Muscle layer of duodenum (tissue), 2 donors: ENCODE results near the gene UBTFL1.
"Not testable (repeated sequence)": the region's sequence is repeated elsewhere in the genome, so short reads cannot be mapped to it uniquely, and the experiment has no call there.

ENCODE experiments used
- H3K27ac ChIP-seq: one replicate; pipeline ENCODE4 v1.7.0; 2013; ENCODE audit warnings: mild to moderate bottlenecking, low read length
- H3K27me3 ChIP-seq: one replicate; pipeline ENCODE4 v1.7.0; 2013; ENCODE audit warnings: low read depth, mild to moderate bottlenecking, control low read depth, low read length
- H3K36me3 ChIP-seq, 2 donors: one replicate each; pipeline ENCODE4 v1.7.0; 2013; ENCODE audit warnings: low read length in 2 of 2, control low read depth in 1 of 2, mild to moderate bottlenecking in 1 of 2; ENCODE audit not compliant: insufficient read depth in 2 of 2, control insufficient read depth in 1 of 2
- H3K4me1 ChIP-seq, 2 donors: one replicate each; pipeline ENCODE4 v1.7.0; 2013; ENCODE audit warnings: low read length in 2 of 2, mild to moderate bottlenecking in 2 of 2, control low read depth in 1 of 2, moderate library complexity in 1 of 2; ENCODE audit not compliant: insufficient read depth in 2 of 2, control insufficient read depth in 1 of 2
- H3K4me3 ChIP-seq, 2 donors: one replicate each; pipeline ENCODE4 v1.7.0; 2013; ENCODE audit warnings: low read length in 2 of 2, low read depth in 1 of 2, mild to moderate bottlenecking in 1 of 2
- H3K9me3 ChIP-seq, 2 donors: one replicate each; pipeline ENCODE4 v1.7.0; 2013; ENCODE audit warnings: low read length in 2 of 2, control low read depth in 1 of 2, mild to moderate bottlenecking in 1 of 2; ENCODE audit not compliant: control insufficient read depth in 1 of 2
- donor health status: healthy.

UBTFL1 gene, protein sequence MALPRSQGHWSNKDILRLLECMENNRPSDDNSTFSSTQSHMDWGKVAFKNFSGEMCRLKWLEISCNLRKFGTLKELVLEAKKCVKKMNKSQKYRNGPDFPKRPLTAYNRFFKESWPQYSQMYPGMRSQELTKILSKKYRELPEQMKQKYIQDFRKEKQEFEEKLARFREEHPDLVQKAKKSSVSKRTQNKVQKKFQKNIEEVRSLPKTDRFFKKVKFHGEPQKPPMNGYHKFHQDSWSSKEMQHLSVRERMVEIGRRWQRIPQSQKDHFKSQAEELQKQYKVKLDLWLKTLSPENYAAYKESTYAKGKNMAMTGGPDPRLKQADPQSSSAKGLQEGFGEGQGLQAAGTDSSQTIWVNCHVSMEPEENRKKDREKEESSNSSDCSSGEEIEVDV

DNA sequence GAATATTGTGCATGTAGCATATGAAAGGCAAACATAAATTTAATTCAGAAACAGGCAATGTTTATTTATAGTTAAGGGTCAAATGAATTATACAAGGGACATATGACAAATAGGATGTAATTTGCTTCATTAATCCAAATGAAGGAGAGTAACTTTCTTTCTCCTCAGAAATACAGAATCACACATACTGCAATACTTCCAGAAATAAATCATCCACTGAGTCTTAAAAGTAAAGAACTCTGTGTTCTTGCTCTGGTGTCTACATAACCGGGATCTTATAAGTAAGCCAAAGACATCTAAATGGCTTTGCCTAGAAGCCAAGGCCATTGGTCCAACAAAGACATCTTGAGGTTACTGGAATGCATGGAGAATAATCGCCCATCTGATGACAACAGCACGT, at the start of gene UBTFL1:
UBTFL1 (plus strand) TSS at position 301 of the 400 bp plus-strand sequence; CDS start at position 301, 0 bp downstream.
- H3K4me1 ChIP-seq, H3K9me3 ChIP-seq, H3K36me3 ChIP-seq, H3K4me3 ChIP-seq, H3K27me3 ChIP-seq, H3K27ac ChIP-seq: not testable (repeated sequence)

DNA sequence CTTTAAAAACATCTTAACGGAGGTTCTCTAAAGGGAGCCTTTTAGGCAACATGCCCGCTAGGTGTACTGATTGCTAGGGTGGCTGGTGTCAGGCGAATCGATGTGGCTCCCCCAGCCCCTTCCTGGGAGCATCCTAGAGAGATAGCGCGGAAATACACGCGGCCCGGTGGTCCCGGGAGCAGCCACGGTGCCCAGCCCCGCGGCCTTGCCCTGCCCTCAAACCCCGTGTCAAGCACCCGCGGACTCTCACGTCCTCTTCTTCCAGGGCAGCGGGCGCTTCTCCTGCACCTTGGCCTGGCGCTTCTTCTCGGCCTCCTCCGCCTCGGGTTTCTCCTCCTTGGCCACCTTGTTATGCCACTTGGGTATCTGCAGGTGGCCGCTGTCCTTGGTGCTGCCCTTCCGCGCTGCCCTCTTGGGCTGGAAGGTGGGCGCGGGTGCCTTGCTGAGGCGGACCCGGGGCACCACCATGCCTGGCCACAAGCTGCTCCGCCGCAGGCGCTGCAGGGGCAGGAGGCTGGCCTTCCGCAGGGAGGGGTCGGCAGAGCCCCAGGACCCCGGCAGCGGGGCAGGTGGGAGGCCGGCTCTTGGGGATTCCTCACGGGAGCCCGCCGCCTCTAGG, 34.0 kb upstream of the UBTFL1 start:
- not testable (repeated sequence) for H3K27ac ChIP-seq, H3K9me3 ChIP-seq, H3K27me3 ChIP-seq, H3K4me1 ChIP-seq, H3K4me3 ChIP-seq, H3K36me3 ChIP-seq

DNA sequence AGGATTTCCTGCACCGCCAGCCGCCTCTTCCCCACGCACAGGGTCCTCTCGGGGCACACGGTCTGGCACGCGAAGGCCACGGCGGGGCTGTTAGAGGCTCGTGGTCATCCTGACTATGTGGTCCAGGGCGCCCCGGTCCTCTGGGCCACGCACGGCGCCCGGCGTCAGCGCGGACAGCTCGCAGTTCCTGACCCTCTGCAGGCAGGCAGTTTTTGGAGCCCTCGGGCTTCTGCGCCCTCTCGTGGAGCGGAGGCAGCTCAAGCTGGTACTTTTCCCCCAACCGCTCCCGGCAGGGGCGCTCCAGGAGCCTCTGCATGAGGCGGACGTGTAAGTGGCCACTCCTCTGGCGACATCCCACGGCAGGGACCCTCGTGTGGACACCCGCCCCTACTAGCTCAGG, 33.4 kb upstream of the UBTFL1 start:
- H3K36me3 ChIP-seq, H3K27me3 ChIP-seq, H3K27ac ChIP-seq, H3K4me3 ChIP-seq, H3K4me1 ChIP-seq, H3K9me3 ChIP-seq: not testable (repeated sequence)

DNA sequence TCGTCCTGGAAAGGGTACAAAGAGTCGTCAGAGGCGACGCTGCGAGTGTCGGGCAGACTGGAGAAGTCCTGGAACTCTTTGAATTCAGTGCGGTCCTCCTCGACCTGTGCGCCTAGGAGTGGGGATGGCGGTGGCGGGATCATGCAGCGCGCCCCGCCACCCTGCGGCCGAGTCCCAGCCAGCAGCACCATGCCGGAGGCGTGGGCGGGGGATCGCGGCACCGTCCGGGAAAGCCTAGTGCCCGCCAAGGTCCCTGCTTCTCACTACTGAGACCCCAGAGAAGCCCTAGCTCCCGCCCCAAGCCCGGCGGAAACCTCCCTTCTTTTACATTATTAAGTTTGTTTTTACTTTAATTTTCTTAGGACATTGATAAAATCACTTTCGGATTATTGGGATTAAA, 32.2 kb upstream of the UBTFL1 start:
- not testable (repeated sequence) for H3K9me3 ChIP-seq, H3K4me1 ChIP-seq, H3K27ac ChIP-seq, H3K4me3 ChIP-seq, H3K27me3 ChIP-seq, H3K36me3 ChIP-seq

DNA sequence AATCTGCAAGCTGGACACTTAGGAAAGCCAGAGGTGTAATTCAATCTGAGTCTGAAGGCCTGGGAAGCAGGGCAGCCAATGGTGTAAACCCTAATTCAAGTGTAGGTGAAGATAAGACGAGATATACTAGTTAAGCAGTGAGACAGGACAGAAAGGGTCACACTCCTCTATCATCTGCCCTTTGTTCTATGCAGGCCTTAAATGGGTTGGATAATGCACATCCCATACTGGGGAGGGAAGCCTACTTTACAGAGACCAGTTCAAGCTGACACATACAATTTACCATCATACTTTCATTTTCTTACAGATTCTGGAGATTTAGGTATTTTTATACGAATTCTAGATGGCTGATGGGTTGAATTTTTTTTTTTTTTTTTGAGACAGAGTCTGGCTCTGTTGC, 3.0 kb downstream of the UBTFL1 start:
- not testable (repeated sequence) for H3K4me3 ChIP-seq, H3K36me3 ChIP-seq, H3K4me1 ChIP-seq, H3K9me3 ChIP-seq, H3K27me3 ChIP-seq, H3K27ac ChIP-seq

DNA sequence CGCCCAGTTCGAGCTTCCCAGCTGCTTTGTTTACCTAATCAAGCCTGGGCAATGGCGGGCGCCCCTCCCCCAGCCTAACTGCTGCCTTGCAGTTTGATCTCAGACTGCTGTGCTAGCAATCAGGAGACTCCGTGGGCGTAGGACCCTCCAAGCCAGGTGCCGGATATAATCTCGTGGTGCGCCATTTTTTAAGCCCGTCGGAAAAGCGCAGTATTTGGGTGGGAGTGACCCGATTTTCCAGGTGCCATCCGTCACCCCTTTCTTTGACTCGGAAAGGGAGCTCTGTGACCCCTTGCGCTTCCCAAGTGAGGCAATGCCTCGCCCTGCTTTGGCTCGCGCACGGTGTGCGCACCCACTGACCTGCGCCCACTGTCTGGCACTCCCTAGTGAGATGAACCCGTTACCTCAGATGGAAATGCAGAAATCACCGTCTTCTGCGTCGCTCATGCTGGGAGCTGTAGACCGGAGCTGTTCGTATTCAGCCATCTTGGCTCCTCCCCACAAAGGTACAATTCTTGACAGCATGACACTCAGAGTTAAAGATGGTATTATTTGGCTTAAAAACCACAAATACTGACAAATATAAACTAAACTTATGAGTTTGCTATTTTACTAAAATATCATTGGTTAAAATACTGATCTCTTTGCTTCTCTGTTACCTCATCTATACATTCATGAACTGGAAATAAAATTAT, 9.6 kb downstream of the UBTFL1 start:
- H3K27me3 ChIP-seq, H3K4me1 ChIP-seq, H3K4me3 ChIP-seq: not testable (repeated sequence)

DNA sequence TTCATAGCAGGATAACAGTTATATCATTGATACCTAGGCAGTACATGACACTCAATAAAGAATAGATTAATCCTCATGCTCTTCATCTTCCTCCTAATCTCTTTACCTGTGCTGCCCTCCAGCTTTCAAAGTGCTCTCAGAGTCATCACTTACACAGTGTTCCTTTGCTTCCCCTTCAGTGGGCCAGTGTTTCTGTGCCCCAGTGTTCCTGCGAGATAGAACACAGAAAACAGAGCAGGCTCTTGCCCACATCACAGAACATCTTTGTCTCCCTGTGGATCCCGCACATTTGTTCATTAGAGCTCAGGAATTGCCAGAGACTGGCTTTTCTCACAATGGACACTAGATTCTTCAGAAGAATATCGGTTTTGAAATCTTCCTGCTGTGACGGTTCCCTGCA, 12.5 kb downstream of the UBTFL1 start:
- H3K27ac ChIP-seq, H3K27me3 ChIP-seq, H3K9me3 ChIP-seq, H3K4me1 ChIP-seq, H3K4me3 ChIP-seq, H3K36me3 ChIP-seq: not testable (repeated sequence)

More for the DNA sequence above, 9.6 kb downstream of the UBTFL1 start:
- not testable (repeated sequence) for H3K27ac ChIP-seq, H3K9me3 ChIP-seq, H3K36me3 ChIP-seq

DNA sequence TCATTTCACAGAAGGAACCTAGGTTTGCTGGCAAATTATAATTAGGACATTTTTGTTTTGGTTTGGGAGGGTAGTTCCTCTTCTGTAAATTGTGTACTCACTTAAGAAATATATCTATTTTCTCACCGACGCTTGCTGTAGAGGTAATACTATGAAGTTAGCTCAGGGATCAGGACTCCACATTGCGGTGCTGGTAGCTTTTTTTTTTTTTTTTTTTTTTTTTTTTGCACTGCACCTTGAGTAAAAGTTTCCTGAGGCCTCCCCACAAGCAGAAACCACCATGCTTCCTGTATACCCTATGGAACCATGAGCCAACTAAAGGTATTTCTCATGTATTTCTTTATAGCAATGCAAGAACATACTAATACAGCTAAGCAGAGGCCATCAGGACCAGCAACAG, 14.7 kb downstream of the UBTFL1 start:
- H3K9me3 ChIP-seq, result no peaks in the 10 kb centered on the region
- H3K27ac ChIP-seq, result no peak overlapping the region
- H3K27me3 ChIP-seq, result no peaks in the 10 kb centered on the region
- H3K4me3 ChIP-seq, result no peak overlapping the region
- H3K4me1 ChIP-seq, result no peaks in the 10 kb centered on the region
- H3K36me3 ChIP-seq, result no peaks in the 10 kb centered on the region

DNA sequence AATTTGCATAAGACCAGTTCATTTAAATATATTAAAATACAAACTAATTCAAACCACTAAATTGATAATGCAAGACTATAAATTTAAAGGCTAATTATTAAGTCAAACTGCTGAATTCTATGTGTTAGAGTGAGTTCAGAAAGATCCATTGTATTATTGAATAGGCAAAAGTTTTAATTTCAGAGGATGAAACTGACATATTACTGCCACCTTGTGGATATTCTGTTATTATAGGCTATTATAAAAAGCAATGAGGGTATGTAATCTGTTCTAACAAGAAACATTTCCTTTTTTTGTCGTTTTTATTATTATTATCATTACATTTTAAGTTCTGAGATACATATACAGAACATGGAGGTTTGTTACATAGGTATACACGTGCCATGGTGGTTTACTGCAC, 27.8 kb downstream of the UBTFL1 start:
- Histone ChIP-seq H3K27ac (no peak overlapping the region), H3K4me3 (no peak overlapping the region), H3K36me3 (no peaks in the 10 kb centered on the region), H3K4me1 (no peaks in the 10 kb centered on the region), H3K9me3 (no peaks in the 10 kb centered on the region), H3K27me3 (no peaks in the 10 kb centered on the region)

DNA sequence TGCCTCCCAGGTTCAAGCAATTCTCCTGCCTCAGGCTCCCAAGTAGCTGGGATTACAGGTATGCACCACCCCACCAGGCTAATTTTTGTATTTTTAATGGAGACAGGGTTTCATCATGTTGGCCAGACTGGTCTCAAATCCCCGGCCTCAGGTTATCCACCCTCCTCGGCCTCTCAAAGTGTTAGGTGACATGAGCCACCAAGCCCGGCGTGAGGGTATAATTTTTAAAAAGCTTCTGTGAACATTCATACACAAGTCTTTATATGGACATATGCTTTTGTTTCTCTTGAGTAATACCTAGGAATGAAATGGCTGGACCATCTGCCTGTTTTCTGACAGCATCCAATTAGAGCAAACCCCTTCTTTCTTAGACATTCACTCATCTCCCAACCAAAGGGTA, 34.4 kb downstream of the UBTFL1 start:
- H3K27ac ChIP-seq, result no peak overlapping the region
- no peaks in the 10 kb centered on the region for H3K27me3 ChIP-seq
- H3K9me3 ChIP-seq, result no peaks in the 10 kb centered on the region
- no peaks in the 10 kb centered on the region for H3K36me3 ChIP-seq
- H3K4me3 ChIP-seq, result no peak overlapping the region
- H3K4me1 ChIP-seq, result no peaks in the 10 kb centered on the region

DNA sequence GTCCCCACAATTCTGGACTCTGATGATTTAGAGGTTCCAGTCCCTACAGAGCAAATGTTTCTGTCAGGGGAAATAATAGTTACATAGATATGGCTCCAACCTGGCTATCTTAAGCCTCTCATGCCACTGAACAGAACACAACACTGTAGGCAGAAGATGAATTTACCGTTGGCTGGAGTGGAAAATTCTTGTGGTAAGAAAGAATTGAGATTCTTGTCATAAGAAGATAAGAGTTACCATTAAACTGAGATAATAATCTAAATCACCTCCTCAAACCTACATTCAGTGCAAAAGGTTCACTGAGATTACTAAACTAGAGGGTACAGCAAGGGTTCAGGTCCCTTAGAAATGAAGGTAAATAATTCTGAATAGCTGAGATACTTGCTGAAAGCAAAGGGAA, 38.6 kb downstream of the UBTFL1 start:
- no peak overlapping the region for H3K27ac ChIP-seq
- no peaks in the 10 kb centered on the region for H3K4me1 ChIP-seq
- no peaks in the 10 kb centered on the region for H3K9me3 ChIP-seq
- no peaks in the 10 kb centered on the region for H3K36me3 ChIP-seq
- H3K27me3 ChIP-seq, result no peaks in the 10 kb centered on the region
- no peak overlapping the region for H3K4me3 ChIP-seq
